Measurements from ENCODE around the gene SLC16A1. TPM values are rescaled to one million over a fixed set of nuclear protein-coding genes. Genes with fewer than 3 reads are reported as not detected.

SLC16A1 gene
- total and polyA plus RNA-seq, 10 of the 15 experiments (the other 5 are each of a cell fraction or from before 2014, with no cell fraction given): 39.0 to 106 (median 65.8) TPM

- FAIRE-seq (no peak), ATAC-seq (no peak), DNase-seq (ENCODE audit: low read depth, low spot score) (no peak)
- ChIA-PET CTCF (interaction anchor here (0.6 to 2.1 kb wide), 8 partner anchors 11 to 213 kb away, joined by 3 to 8 read pairs (median 3); no protein-coding TSS in a partner anchor), SMC1A (ENCODE audit: uncharacterized antibody, unreplicated experiment) (interaction anchor here (0.8 to 2.1 kb wide), 3 partner anchors 27 to 113 kb away, joined by 3 to 7 read pairs (median 3); no protein-coding TSS in a partner anchor), RAD21 (ENCODE audit: unreplicated experiment) (interaction anchor here (1.0 kb wide), 1 partner anchor 24 kb away, joined by 3 read pairs; no protein-coding TSS in a partner anchor), POLR2A (interaction anchor here (0.7 to 1.1 kb wide), 3 partner anchors 9 to 216 kb away, joined by 3 to 4 read pairs (median 3); no protein-coding TSS in a partner anchor)
- 97% methylated on average over 4 of the region's 4 CpGs for WGBS (ENCODE audit: insufficient coverage, insufficient replicate concordance, low lambda C conversion rate, missing lambda C conversion rate)
- H3K4me3 ChIP-seq: no peak overlapping the region
- H2AFZ ChIP-seq (ENCODE audit: control insufficient read depth, low read depth, low read length): no peak overlapping the region
- H3K9ac ChIP-seq (ENCODE audit: control insufficient read depth, insufficient read depth, low read length): no peak overlapping the region
- H3K4me2 ChIP-seq (ENCODE audit: control insufficient read depth, insufficient read depth): no peak overlapping the region
- H3K36me3 ChIP-seq (ENCODE audit: control insufficient read depth in 2 of 2, insufficient read depth in 2 of 2, low read length in 1 of 2): peaks cover 1 to 3% of the 10 kb centered on the region in 2 experiments
- no TSS peak for BruUV-seq (replicated peaks)
- no peaks in the 10 kb centered on the region for H3K27me3 ChIP-seq (replicated peaks in 1 of 2; ENCODE audit: control insufficient read depth in 2 of 2, insufficient read depth in 2 of 2, low read length in 1 of 2)
- intact Hi-C loops (cut with micrococcal nuclease; ENCODE audit: unreplicated experiment): no loop called here
- peaks cover 27% of the 10 kb centered on the region for H3K79me2 ChIP-seq (ENCODE audit: control insufficient read depth, insufficient read depth, low read length)
- no peak overlapping the region for H3K27ac ChIP-seq (ENCODE audit: control insufficient read depth, insufficient read depth)
- no peaks in the 10 kb centered on the region for H3K4me1 ChIP-seq (ENCODE audit: control insufficient read depth, insufficient read depth, low read length)
- H4K20me1 ChIP-seq (ENCODE audit: control insufficient read depth, insufficient read depth): no peaks in the 10 kb centered on the region
- in situ Hi-C loops (cut with MboI): no loop called here
- H3K9me3 ChIP-seq (replicated peaks; ENCODE audit: control insufficient read depth, insufficient read depth, low read length): no peaks in the 10 kb centered on the region; the same call in 2 of the 3 replicates
- TF ChIP-seq BCL11A (IDR thresholded peaks at IDR 0.05; ENCODE audit: low read depth, low read length): no peak
- no peak for TF ChIP-seq GATAD2B (conservative IDR thresholded peaks at IDR 0.05; ENCODE audit: low read depth)
- TF ChIP-seq BCLAF1 (IDR thresholded peaks at IDR 0.05): no peak
- TF ChIP-seq CHD4 (IDR thresholded peaks at IDR 0.05): no peak
- TF ChIP-seq MEF2A (IDR thresholded peaks at IDR 0.05; ENCODE audit: insufficient read depth, low read depth, low read length): no peak
- TF ChIP-seq SUZ12 (IDR thresholded peaks at IDR 0.05; ENCODE audit: unreplicated experiment): no peak
- no peak for TF ChIP-seq POU2F2 (IDR thresholded peaks at IDR 0.05; ENCODE audit: borderline replicate concordance, low read depth, low read length)
- TF ChIP-seq ELK1 (IDR thresholded peaks at IDR 0.05; ENCODE audit: low read depth, low read length): no peak
- TF ChIP-seq HCFC1 (IDR thresholded peaks at IDR 0.05; ENCODE audit: low read length): no peak
- TF ChIP-seq SPI1 (IDR thresholded peaks at IDR 0.05; ENCODE audit: borderline replicate concordance, insufficient read depth, low read depth, low read length): no peak
- no peak for TF ChIP-seq ZNF592 (IDR thresholded peaks at IDR 0.05)
- TF ChIP-seq, protein P1, sequence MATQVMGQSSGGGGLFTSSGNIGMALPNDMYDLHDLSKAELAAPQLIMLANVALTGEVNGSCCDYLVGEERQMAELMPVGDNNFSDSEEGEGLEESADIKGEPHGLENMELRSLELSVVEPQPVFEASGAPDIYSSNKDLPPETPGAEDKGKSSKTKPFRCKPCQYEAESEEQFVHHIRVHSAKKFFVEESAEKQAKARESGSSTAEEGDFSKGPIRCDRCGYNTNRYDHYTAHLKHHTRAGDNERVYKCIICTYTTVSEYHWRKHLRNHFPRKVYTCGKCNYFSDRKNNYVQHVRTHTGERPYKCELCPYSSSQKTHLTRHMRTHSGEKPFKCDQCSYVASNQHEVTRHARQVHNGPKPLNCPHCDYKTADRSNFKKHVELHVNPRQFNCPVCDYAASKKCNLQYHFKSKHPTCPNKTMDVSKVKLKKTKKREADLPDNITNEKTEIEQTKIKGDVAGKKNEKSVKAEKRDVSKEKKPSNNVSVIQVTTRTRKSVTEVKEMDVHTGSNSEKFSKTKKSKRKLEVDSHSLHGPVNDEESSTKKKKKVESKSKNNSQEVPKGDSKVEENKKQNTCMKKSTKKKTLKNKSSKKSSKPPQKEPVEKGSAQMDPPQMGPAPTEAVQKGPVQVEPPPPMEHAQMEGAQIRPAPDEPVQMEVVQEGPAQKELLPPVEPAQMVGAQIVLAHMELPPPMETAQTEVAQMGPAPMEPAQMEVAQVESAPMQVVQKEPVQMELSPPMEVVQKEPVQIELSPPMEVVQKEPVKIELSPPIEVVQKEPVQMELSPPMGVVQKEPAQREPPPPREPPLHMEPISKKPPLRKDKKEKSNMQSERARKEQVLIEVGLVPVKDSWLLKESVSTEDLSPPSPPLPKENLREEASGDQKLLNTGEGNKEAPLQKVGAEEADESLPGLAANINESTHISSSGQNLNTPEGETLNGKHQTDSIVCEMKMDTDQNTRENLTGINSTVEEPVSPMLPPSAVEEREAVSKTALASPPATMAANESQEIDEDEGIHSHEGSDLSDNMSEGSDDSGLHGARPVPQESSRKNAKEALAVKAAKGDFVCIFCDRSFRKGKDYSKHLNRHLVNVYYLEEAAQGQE (IDR thresholded peaks at IDR 0.05; ENCODE audit: low read depth, low read length): no peak
Measured at GRCh38 chr1:112929979-112930378, 26.0 kb downstream of the SLC16A1 start.
